IPS-NIHi7 (cell line): Measurements from ENCODE around the gene UNKL.

Experiments used
- DNase-seq: peaks from one replicate; pipeline ENCODE4 v3.0.0; 2012; ENCODE audit warnings: mixed read lengths; ENCODE audit errors: extremely low spot score

The UNKL gene

GRCh38 chr16:1377406-1378010, 37.0 kb downstream of the UNKL start:
- DNase-seq: no peak

- no peak for DNase-seq
Observed at GRCh38 chr16:1375741-1376410, 38.6 kb downstream of the UNKL start.

- no peak for DNase-seq
Observed at GRCh38 chr16:1375298-1375640, 39.2 kb downstream of the UNKL start.

- no peak for DNase-seq
Observed at GRCh38 chr16:1374418-1375297, 39.8 kb downstream of the UNKL start.

GRCh38 chr16:1372292-1372950, 42.1 kb downstream of the UNKL start:
- no peak for DNase-seq

- DNase-seq: no peak
Observed at GRCh38 chr16:1371054-1371978, 43.2 kb downstream of the UNKL start.

GRCh38 chr16:1367486-1368174, 46.9 kb downstream of the UNKL start:
- DNase-seq: no peak

- DNase-seq: no peak
Observed at GRCh38 chr16:1366712-1367299, 47.7 kb downstream of the UNKL start.

GRCh38 chr16:1366060-1366711, 48.3 kb downstream of the UNKL start:
- DNase-seq: no peak

- no peak for DNase-seq
Observed at GRCh38 chr16:1364510-1364909, 50.0 kb downstream of the UNKL start.

- DNase-seq: peak; percentile 89
Observed at GRCh38 chr16:1363501-1364041, 50.9 kb downstream of the UNKL start.

GRCh38 chr16:1362807-1363206, 51.7 kb downstream of the UNKL start:
- no peak for DNase-seq

GRCh38 chr16:1361685-1362360, 52.7 kb downstream of the UNKL start:
- DNase-seq: no peak

GRCh38 chr16:1357906-1358566, 56.5 kb downstream of the UNKL start:
- no peak for DNase-seq

- DNase-seq: no peak
Observed at GRCh38 chr16:1356061-1356900, 58.2 kb downstream of the UNKL start.

- DNase-seq: no peak
Observed at GRCh38 chr16:1355591-1355990, 58.9 kb downstream of the UNKL start.

GRCh38 chr16:1354815-1355540, 59.5 kb downstream of the UNKL start:
- DNase-seq: no peak
